Left renal cortex interstitium (tissue), 4 donors: ENCODE results near the gene SH2D3C. TPM values are rescaled to one million over a fixed set of nuclear protein-coding genes. Genes with fewer than 3 reads are reported as not detected.

Source experiments
- DNase-seq, 4 donors: peaks; one replicate each; pipeline ENCODE4 v3.0.0-alpha.2; 2013; ENCODE audit warnings: low read depth in 4 of 4, low spot score in 2 of 4, missing footprints in 1 of 4
- polyA plus RNA-seq, 4 donors: library from polyadenylated mRNA; unstranded; fragments of 120-200 nt; gene quantifications; one replicate each; pipeline ENCODE4 v1.2.1, GENCODE V29; 2013; ENCODE audit not compliant: insufficient read length in 4 of 4

Gene SH2D3C, protein sequence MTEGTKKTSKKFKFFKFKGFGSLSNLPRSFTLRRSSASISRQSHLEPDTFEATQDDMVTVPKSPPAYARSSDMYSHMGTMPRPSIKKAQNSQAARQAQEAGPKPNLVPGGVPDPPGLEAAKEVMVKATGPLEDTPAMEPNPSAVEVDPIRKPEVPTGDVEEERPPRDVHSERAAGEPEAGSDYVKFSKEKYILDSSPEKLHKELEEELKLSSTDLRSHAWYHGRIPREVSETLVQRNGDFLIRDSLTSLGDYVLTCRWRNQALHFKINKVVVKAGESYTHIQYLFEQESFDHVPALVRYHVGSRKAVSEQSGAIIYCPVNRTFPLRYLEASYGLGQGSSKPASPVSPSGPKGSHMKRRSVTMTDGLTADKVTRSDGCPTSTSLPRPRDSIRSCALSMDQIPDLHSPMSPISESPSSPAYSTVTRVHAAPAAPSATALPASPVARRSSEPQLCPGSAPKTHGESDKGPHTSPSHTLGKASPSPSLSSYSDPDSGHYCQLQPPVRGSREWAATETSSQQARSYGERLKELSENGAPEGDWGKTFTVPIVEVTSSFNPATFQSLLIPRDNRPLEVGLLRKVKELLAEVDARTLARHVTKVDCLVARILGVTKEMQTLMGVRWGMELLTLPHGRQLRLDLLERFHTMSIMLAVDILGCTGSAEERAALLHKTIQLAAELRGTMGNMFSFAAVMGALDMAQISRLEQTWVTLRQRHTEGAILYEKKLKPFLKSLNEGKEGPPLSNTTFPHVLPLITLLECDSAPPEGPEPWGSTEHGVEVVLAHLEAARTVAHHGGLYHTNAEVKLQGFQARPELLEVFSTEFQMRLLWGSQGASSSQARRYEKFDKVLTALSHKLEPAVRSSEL
- polyA plus RNA-seq, result 10 to 100 TPM; 13.8 to 18.6 (median 16.0) TPM

DNA sequence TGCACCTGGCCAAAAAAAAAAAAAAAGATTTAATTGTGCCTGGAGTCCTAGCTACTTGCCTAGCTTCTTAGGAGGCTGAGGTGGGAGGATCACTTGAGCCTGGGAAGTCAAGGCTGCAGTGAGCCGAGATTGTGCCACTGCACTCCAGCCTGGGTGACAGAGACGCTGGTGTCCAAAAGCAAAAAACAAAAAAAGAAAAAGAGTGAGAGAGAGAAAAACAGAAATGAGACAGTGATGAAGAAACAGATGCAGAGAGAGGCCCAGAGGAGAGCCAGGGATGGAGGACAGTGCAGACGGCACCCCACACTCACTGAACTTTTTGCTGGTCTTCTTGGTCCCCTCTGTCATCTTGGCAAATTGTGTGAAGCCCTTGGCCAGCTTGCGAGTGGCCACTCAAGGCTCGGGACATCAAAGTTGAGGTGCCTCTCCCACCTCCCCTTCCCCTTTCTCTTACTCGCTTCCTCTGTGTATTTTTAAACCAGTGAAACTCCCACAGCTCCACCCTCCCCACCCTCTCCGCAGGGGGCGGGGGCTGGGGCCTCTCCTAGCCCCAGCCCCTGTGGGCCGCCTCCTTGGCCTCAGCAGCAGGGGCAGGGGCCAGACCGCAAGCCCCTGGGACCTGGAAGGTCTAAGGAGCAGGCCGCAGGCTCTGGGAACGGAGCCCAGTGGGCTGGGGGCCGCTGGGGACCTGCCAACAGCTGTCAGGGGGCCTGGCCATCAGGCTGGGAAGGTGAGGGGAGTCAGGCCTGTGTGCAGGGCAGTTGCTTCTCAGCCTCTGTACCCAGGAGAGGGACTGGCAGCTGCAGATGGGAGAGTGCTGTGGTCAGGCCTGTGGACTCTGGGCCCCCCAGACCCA is at the start of gene SH2D3C:
SH2D3C (minus strand) TSS at position 387 of the 856 bp plus-strand sequence; CDS start at position 348, 39 bp downstream.
- no peak for DNase-seq

GRCh38 chr9:127826253-127826913 is 47.9 kb upstream of the SH2D3C start:
- DNase-seq, result no peak

- DNase-seq, result no peak
These were observed 47.0 kb upstream of the SH2D3C start for GRCh38 chr9:127825319-127826051.

GRCh38 chr9:127822108-127822507 is 43.6 kb upstream of the SH2D3C start:
- no peak for DNase-seq

GRCh38 chr9:127818574-127818973 is 40.1 kb upstream of the SH2D3C start:
- no peak for DNase-seq

DNA sequence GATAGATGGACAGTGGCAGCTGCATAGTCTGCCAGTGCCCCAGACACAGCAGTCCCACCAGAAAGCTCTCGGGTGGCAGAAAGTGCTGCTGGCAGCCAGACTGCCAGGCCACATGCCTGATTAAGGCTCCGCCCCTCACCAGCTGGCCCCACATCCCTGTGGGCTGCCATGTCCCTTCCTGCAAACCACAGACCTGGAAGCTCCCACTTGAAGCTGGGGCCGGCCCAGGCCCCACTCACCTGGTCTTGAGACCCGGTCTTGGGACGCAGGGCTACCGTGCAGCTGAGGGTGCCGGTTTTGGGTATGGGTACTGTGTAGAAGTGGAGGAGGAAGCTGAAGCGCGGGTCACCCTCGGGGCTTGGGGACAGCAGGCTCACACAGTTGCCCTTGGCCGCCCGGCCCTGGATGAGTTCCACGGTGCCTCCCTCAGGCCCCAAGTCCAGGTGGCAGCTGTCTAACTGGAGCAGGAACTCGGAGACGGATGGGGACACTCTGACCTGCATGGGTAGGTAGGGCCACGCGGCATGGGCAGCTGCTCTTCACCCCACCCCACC is 39.5 kb upstream of the SH2D3C start:
- DNase-seq, result no peak

- no peak for DNase-seq
These were observed 38.3 kb upstream of the SH2D3C start for GRCh38 chr9:127816728-127817127.

DNA sequence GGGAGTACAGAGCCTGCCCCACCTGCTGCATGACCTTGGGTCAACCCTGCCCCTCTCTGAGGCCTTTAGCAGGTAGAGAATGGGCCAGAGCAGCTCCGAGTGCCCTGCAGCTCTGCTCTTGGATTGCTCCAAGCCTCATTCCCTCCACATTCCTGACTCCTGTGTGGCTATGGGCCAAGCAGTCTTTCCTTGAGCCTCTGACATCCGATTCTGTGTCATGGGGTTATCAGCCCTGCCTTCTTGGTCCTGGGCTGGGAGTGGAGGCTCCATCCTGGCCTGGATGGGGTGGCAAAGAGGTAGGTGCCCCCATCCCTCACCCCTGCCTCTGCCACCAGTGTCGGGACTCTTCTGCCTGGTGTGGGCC is 37.9 kb upstream of the SH2D3C start:
- DNase-seq, result no peak

DNA sequence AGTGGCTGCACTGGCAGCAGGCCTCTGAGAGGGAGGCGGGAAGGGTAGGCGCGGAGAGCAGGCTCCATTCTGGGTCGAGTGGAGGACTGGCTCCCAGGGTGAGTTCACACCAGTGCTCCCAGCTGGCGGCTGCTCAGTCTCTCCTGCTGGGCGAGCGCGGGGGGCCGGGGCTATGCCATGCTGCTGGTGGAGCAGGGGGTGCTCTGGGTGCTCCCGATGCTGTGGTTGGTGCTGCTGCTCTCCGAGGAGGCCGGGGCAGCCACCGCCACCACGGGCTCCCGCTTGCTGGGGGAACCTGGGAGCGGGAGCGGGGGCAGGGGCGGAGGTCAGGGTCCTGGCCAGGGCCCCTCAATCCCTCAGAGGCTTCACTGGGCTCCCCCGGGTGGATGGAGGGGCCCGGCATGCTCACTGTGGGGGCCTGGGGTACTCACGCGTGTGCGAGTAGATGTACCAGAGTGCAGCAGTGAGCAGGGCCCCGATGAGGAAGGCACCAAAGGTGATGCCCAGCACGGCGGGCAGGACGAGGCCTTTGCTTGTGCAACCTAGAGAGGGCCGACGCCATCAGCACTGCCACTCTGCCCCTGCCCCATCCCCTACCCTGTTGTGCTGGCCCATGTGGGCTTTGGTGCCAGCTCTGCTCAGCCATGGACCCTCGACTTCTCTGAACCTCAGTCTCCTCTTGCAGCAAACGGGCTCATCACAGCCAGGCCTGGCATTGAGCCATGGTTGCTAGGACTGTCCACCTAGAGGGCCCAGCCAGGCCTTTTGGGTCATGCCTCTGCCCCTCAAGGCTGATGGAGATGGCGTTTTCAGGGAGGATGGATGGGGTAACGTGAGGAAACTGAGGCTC is 37.3 kb upstream of the SH2D3C start:
- DNase-seq, result no peak

DNA sequence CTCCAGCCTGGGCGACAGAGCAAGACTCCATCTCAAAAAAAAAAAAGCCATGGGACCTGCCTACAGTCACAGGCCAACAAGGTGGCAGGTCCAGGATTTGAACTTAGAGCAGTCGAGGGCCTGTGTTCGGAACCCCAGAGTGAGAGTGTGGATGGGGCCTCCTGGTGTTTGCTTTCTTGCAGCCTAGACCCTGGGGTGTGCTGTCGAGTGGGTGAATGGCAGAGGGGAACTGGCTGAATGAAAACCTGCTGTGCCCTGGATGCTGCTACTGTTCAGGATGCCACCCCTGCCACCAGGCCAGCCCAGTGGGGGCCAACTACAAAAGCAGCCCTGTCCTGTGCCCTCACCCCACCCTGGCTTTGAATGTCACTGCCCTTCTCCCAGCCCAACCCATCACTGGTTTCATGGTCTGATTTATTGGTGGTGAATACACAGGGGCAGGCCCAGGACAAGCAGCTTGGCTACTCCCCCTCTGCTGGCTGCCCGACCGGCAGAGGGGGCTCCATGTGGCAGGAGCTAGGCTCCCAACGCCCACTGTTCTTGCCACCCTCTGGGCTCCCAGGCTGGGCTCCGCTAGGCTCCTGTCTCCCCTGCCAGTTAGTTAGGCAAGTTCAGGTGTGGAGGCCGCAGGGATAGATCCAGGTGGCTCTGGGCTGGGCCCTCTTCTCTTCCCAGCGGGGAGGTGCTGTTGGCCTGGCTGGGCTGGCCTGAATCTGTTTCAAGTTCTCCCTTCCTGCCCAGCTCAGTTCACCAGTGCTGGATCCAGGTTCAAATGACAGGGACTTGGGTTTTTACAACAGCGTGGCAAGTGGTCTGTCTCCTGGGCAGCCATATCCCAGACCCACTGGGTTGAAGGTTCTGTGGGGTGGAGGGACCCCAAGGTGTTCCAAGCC is 36.4 kb upstream of the SH2D3C start:
- no peak for DNase-seq

- no peak for DNase-seq
These were observed 35.3 kb upstream of the SH2D3C start for GRCh38 chr9:127813686-127814226.

DNA sequence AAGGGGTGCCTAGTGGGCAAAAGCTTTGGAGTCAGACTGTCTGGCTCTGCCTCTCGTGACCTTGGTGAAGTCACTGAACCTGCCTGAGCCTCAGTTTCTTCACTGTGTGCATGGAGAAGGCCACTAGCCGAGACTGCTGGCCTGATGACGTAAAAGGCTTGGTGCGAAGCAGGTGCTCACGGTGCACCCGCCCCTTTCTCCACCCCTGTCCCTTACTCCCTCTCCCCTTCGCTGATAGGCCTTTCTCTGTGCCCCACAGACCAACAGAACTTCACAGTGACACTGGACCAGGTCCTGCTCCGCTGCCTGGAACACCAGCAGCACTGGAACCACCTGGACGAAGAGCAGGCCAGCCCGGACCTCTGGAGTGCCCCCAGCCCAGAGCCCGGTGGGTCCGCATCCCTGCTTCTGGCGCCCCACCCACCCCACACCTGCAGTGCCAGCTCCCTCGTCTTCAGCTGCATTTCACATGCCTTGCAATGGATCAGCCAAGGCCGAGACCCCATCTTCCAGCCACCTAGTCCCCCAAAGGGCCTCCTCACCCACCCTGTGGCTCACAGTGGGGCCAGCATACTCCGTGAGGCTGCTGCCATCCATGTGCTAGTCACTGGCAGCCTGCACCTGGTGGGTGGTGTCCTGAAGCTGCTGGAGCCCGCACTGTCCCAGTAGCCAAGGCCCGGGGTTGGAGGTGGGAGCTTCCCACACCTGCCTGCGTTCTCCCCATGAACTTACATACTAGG is 34.6 kb upstream of the SH2D3C start:
- DNase-seq, result no peak

DNA sequence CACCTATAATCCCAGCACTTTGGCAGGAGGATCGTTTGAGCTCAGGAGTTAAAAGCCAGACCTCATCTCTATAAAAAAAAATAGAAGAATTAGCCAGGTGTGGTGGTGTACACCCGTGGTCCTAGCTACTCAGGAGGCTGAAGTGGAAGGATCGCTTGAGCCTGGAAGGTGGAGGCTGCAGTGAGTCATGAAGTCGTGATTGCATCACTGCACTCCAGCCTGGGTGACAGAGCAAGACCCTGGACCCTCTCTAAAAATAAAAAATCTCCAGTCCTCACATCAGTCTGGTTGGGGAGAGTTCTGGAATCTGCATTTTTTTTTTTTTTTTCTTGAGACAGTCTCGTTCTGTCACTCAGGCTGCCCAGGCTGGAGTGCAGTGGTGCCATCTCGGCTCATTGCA is 33.5 kb upstream of the SH2D3C start:
- no peak for DNase-seq

GRCh38 chr9:127810378-127811187 is 32.1 kb upstream of the SH2D3C start:
- DNase-seq, result no peak

GRCh38 chr9:127809540-127810377 is 31.3 kb upstream of the SH2D3C start:
- DNase-seq, result no peak
